ENCODE data around the gene ONECUT3.
"Not testable (repeated sequence)": the region's sequence is repeated elsewhere in the genome, so short reads cannot be mapped to it uniquely, and the experiment has no call there.

ONECUT3 gene

DNA sequence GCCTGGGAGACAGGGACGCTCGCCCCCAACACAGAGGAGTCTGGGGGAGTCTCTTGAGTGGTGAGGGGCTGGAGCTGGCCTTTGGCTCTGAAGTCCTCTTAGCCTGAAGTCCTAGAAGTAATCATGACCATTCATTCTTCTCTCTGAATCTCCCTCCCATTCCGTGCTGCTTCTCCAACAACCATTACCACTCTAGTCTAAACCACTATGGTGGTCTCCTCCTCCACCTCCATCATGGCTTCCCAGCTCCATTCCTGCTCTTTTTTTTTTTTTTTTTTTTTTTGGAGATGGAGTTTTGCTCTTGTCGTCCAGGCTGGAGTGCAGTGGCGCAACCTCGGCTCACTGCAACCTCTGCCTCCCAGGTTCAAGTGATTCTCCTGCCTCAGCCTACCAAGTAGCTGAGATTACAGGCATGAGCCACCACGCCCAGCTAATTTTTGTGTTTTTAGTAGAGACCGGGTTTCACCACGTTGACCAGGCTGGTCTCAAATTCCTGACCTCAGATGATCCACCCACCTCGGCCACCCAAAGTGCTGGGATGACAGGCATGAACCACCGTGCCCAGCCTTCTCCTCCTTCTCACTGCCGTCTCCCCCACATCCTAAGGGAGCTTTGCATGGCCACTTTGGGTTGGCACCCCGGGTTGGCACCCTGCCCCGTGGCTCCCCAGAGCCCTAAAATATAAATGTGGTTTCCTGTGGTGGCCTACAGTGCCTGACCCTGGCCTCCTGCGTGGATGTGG is 7.7 kb downstream of the ONECUT3 start:
- H3K36me3 ChIP-seq (replicated peaks in 1 of 2; ENCODE audit: control insufficient read depth in 2 of 2, insufficient read depth in 2 of 2, low read length in 2 of 2); H3K4me3 ChIP-seq (ENCODE audit: low read length in 2 of 2); H2BK120ac ChIP-seq (ENCODE audit: low read depth, low read length); H3K79me1 ChIP-seq (ENCODE audit: low read depth, low read length); H2AFZ ChIP-seq (ENCODE audit: low read length); H3K23ac ChIP-seq (ENCODE audit: low read depth, low read length, poor library complexity); DNase-seq (ENCODE audit: low spot score); H2BK15ac ChIP-seq (ENCODE audit: low read length); H3K4ac ChIP-seq (ENCODE audit: low read length); H2BK5ac ChIP-seq (ENCODE audit: low read length); H3K4me1 ChIP-seq (ENCODE audit: control insufficient read depth in 2 of 2, insufficient read depth in 1 of 2, low read depth in 1 of 2, low read length in 2 of 2); H2BK12ac ChIP-seq (ENCODE audit: low read length); H3K4me2 ChIP-seq (ENCODE audit: insufficient read depth, low read length, poor library complexity, severe bottlenecking); H4K91ac ChIP-seq (ENCODE audit: low read depth, low read length, poor library complexity); H4K8ac ChIP-seq (ENCODE audit: low read depth, low read length); H3K18ac ChIP-seq (ENCODE audit: low read length); H3K27ac ChIP-seq (replicated peaks; ENCODE audit: low read length); H3K14ac ChIP-seq (ENCODE audit: low read length); H3K9ac ChIP-seq (ENCODE audit: low read depth, low read length, poor library complexity); H2AK5ac ChIP-seq (ENCODE audit: low read depth, low read length): not testable (repeated sequence)
- H3K27me3 ChIP-seq (ENCODE audit: control insufficient read depth in 3 of 3, insufficient read depth in 3 of 3, low read depth in 1 of 3, low read length in 3 of 3), result peaks cover 79 to 99% (median 99%) of the 10 kb centered on the region in 3 experiments
- WGBS, 2 donors (ENCODE audit: extremely low coverage in 2 of 2, insufficient read length in 2 of 2, insufficient replicate concordance in 1 of 2), result no CpG with 5 or more reads among the region's 15 CpGs
- peaks cover 0 to 11% of the 10 kb centered on the region in 2 donors for H3K9me3 ChIP-seq (replicated peaks in 1 of 2; ENCODE audit: control insufficient read depth in 2 of 2, insufficient read depth in 1 of 2, low read depth in 1 of 2, low read length in 2 of 2)

DNA sequence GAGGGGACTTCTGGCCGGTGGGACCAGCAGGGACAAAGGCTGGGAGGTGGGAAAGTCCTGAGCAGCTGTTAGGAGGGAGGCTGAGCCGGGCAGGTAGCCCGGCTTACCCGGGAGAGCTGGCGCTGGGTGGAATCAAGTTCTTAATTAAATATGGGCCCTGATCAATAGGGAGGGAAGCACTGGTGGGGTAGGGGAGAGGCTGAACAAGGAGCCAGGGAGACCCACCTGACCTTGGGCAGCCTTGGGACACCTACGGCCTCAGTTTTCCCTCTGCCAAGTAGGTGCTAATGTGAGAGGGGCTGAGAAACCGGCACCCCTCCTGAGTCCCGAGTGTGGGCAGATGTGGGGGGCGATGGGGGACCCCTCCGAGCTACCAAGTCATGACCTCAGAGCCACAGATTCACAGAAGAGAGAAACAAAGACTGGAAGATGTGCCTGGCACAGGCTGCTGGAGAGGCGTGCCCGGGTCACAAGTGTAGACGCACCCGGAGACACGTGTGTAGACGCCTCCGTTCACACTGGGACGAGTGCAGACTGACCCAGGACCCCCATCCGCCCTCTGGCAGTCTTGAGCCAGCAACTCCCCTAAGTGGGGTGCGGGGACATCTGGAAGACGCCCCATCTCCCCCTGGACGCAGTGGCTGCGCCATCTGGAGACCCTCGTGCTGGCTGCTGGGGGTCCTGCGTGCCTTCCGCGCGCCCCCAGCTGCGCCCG is 8.4 kb downstream of the ONECUT3 start:
- Histone ChIP-seq H2BK15ac (ENCODE audit: low read length) (no peak overlapping the region), H3K27me3 (ENCODE audit: control insufficient read depth in 3 of 3, insufficient read depth in 3 of 3, low read depth in 1 of 3, low read length in 3 of 3) (peaks cover 80 to 99% (median 99%) of the 10 kb centered on the region in 3 experiments), H3K4me1 (ENCODE audit: control insufficient read depth in 2 of 2, insufficient read depth in 1 of 2, low read depth in 1 of 2, low read length in 2 of 2) (peaks cover 0 to 8% of the 10 kb centered on the region in 2 donors), H3K36me3 (replicated peaks in 1 of 2; ENCODE audit: control insufficient read depth in 2 of 2, insufficient read depth in 2 of 2, low read length in 2 of 2) (no peaks in the 10 kb centered on the region), H2AFZ (ENCODE audit: low read length) (no peak overlapping the region), H3K79me1 (ENCODE audit: low read depth, low read length) (no peaks in the 10 kb centered on the region), H4K8ac (ENCODE audit: low read depth, low read length) (no peak overlapping the region), H3K9me3 (replicated peaks in 1 of 2; ENCODE audit: control insufficient read depth in 2 of 2, insufficient read depth in 1 of 2, low read depth in 1 of 2, low read length in 2 of 2) (peaks cover 0 to 11% of the 10 kb centered on the region in 2 donors), H4K91ac (ENCODE audit: low read depth, low read length, poor library complexity) (no peak overlapping the region), H3K27ac (replicated peaks; ENCODE audit: low read length) (no peak overlapping the region), H3K9ac (ENCODE audit: low read depth, low read length, poor library complexity) (no peak overlapping the region), H3K4me3 (ENCODE audit: low read length in 2 of 2) (no peak overlapping the region), H3K4ac (ENCODE audit: low read length) (no peak overlapping the region), H2BK12ac (ENCODE audit: low read length) (no peak overlapping the region), H2AK5ac (ENCODE audit: low read depth, low read length) (peak overlapping the region; percentile 70), H2BK120ac (ENCODE audit: low read depth, low read length) (no peak overlapping the region), H3K4me2 (ENCODE audit: insufficient read depth, low read length, poor library complexity, severe bottlenecking) (no peak overlapping the region), H3K23ac (ENCODE audit: low read depth, low read length, poor library complexity) (peak overlapping the region; percentile 95), H3K18ac (ENCODE audit: low read length) (no peak overlapping the region), H3K14ac (ENCODE audit: low read length) (no peak overlapping the region), H2BK5ac (ENCODE audit: low read length) (peak overlapping the region; percentile 24)
- no CpG with 5 or more reads among the region's 30 CpGs for WGBS, 2 donors (ENCODE audit: extremely low coverage in 2 of 2, insufficient read length in 2 of 2, insufficient replicate concordance in 1 of 2)
- no peak for DNase-seq (ENCODE audit: low spot score)

DNA sequence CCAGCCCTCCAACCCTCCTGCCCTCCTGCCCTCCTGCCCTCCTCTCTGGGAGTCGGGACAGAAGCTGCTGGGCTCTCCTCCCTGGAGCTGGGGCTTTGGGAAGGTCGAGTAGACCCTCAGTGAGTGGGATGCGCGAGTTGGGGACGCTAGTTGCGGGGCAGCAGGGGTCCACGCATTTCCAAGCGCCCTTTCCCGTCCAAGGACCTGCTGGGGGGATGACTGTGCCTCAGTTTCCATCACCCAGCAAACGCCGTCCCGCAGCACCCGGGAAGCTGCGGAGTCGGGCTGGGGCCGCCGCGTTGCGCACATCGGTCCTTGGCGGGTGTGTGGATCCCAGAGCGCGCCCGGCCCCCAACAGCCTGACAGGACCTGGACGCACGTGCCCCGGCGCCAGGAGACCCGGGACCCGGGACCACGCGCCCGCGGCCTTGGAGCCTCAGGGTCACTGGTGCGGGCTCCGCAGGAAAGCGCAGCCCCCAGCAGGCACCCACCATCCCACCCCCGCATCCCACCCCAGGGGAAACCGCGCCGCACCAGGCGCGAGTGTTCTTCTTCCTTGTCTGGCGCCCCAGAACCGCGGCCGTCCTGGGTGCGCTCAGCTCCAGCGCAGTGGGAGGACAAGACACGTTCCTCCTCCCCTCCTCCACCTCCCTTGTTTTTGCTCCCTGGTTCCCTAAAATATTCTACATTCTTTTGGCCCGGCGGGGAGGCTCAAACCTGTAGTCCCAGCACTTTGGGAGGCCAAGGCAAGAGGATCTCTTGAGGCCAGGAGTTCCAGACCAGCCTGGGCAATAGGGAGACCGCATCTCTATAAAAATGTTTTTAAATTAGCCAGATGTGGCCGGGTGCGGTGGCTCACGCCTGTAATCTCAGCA is 9.2 kb downstream of the ONECUT3 start:
- DNase-seq (ENCODE audit: low spot score), result no peak
- Histone ChIP-seq H2BK120ac (ENCODE audit: low read depth, low read length) (no peak overlapping the region), H3K4me1 (ENCODE audit: control insufficient read depth in 2 of 2, insufficient read depth in 1 of 2, low read depth in 1 of 2, low read length in 2 of 2) (peaks cover 3 to 8% of the 10 kb centered on the region in 2 donors), H2BK15ac (ENCODE audit: low read length) (no peak overlapping the region), H2AFZ (ENCODE audit: low read length) (no peak overlapping the region), H3K18ac (ENCODE audit: low read length) (peak overlapping the region; percentile 8), H3K27me3 (ENCODE audit: control insufficient read depth in 3 of 3, insufficient read depth in 3 of 3, low read depth in 1 of 3, low read length in 3 of 3) (peaks cover 78 to 99% (median 98%) of the 10 kb centered on the region in 3 experiments), H2BK5ac (ENCODE audit: low read length) (peak overlapping the region; percentile 24), H3K4ac (ENCODE audit: low read length) (no peak overlapping the region), H4K8ac (ENCODE audit: low read depth, low read length) (no peak overlapping the region), H3K23ac (ENCODE audit: low read depth, low read length, poor library complexity) (peak overlapping the region; percentile 95), H3K4me3 (ENCODE audit: low read length in 2 of 2) (no peak overlapping the region), H4K91ac (ENCODE audit: low read depth, low read length, poor library complexity) (no peak overlapping the region), H3K27ac (replicated peaks; ENCODE audit: low read length) (no peak overlapping the region), H2AK5ac (ENCODE audit: low read depth, low read length) (peak overlapping the region; percentile 70), H3K79me1 (ENCODE audit: low read depth, low read length) (no peaks in the 10 kb centered on the region), H3K9me3 (replicated peaks in 1 of 2; ENCODE audit: control insufficient read depth in 2 of 2, insufficient read depth in 1 of 2, low read depth in 1 of 2, low read length in 2 of 2) (peaks cover 0 to 11% of the 10 kb centered on the region in 2 donors), H3K9ac (ENCODE audit: low read depth, low read length, poor library complexity) (no peak overlapping the region), H3K14ac (ENCODE audit: low read length) (no peak overlapping the region), H3K4me2 (ENCODE audit: insufficient read depth, low read length, poor library complexity, severe bottlenecking) (no peak overlapping the region), H3K36me3 (replicated peaks in 1 of 2; ENCODE audit: control insufficient read depth in 2 of 2, insufficient read depth in 2 of 2, low read length in 2 of 2) (no peaks in the 10 kb centered on the region), H2BK12ac (ENCODE audit: low read length) (no peak overlapping the region)
- no CpG with 5 or more reads among the region's 56 CpGs for WGBS, 2 donors (ENCODE audit: extremely low coverage in 2 of 2, insufficient read length in 2 of 2, insufficient replicate concordance in 1 of 2)

Data from neuronal stem cell (in vitro differentiated cells).